Measurements from ENCODE around the gene ERP27. TPM values are rescaled to one million over a fixed set of nuclear protein-coding genes. Genes with fewer than 3 reads are reported as not detected.

Gene ERP27
- total RNA-seq, 1 experiment from 2014 or later, result not detected

DNA sequence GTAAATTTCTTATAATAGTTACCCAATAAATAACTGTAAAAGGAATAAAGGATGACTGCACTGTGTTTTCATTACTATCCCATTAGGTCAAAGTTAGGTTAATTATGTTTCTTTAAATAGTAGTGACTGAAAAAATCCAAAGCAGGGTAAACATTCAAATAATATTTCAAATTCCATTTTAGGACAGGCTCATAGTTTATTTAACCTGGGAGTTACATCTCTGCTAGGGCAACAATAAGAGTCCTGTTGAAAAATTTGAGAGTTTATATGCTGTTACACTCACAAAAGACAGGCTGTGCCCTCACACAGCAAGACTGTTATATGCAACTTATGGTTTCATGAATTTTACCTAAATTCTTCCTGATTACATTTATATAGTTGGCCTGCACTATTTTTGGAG is 8.0 kb downstream of the ERP27 start:
- Mint-ChIP-seq H3K27me3 (ENCODE audit: low read depth) (no peaks in the 10 kb centered on the region), H3K36me3 (no peaks in the 10 kb centered on the region), H3K4me3 (no peak overlapping the region), H3K27ac (no peak overlapping the region), H3K9me3 (no peaks in the 10 kb centered on the region), H3K4me1 (peaks cover 19% of the 10 kb centered on the region)
- TF ChIP-seq GTF2I (CRISPR knock-in tag; conservative IDR thresholded peaks at IDR 0.05) (no peak), ETV6 (CRISPR knock-in tag; IDR thresholded peaks at IDR 0.05) (no peak), ZNF425 (CRISPR knock-in tag; conservative IDR thresholded peaks at IDR 0.05) (no peak), JAZF1 (CRISPR knock-in tag; IDR thresholded peaks at IDR 0.05) (no peak), NFE2L1 (CRISPR knock-in tag; IDR thresholded peaks at IDR 0.05) (no peak), FOXP4 (CRISPR knock-in tag; IDR thresholded peaks at IDR 0.05) (no peak), ZBTB43 (CRISPR knock-in tag; IDR thresholded peaks at IDR 0.05) (no peak)
- TF ChIP-seq, protein P1, sequence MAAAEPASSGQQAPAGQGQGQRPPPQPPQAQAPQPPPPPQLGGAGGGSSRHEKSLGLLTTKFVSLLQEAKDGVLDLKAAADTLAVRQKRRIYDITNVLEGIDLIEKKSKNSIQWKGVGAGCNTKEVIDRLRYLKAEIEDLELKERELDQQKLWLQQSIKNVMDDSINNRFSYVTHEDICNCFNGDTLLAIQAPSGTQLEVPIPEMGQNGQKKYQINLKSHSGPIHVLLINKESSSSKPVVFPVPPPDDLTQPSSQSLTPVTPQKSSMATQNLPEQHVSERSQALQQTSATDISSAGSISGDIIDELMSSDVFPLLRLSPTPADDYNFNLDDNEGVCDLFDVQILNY (CRISPR knock-in tag; IDR thresholded peaks at IDR 0.05), result no peak
- POLR2A ChIA-PET, result no interaction called here
- CTCF ChIA-PET, result no interaction called here
- no peak for ATAC-seq
- DNase-seq (ENCODE audit: low spot score), result no peak

- TF ChIP-seq, protein P2, sequence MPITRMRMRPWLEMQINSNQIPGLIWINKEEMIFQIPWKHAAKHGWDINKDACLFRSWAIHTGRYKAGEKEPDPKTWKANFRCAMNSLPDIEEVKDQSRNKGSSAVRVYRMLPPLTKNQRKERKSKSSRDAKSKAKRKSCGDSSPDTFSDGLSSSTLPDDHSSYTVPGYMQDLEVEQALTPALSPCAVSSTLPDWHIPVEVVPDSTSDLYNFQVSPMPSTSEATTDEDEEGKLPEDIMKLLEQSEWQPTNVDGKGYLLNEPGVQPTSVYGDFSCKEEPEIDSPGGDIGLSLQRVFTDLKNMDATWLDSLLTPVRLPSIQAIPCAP (CRISPR knock-in tag; IDR thresholded peaks at IDR 0.05), result no peak
- TF ChIP-seq, protein P3, sequence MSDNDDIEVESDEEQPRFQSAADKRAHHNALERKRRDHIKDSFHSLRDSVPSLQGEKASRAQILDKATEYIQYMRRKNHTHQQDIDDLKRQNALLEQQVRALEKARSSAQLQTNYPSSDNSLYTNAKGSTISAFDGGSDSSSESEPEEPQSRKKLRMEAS (CRISPR knock-in tag; IDR thresholded peaks at IDR 0.05), result no peak
- TF ChIP-seq ZNF138 (CRISPR knock-in tag; conservative IDR thresholded peaks at IDR 0.05) (no peak), ZNF512 (CRISPR knock-in tag; IDR thresholded peaks at IDR 0.05; ENCODE audit: borderline replicate concordance) (no peak), IRF2 (CRISPR knock-in tag; IDR thresholded peaks at IDR 0.05; ENCODE audit: borderline replicate concordance, low read depth) (no peak), FOXJ3 (CRISPR knock-in tag; IDR thresholded peaks at IDR 0.05; ENCODE audit: borderline replicate concordance) (no peak), NFATC4 (CRISPR knock-in tag; IDR thresholded peaks at IDR 0.05) (no peak), ATF1 (CRISPR knock-in tag; IDR thresholded peaks at IDR 0.05) (no peak), CREM (CRISPR knock-in tag; IDR thresholded peaks at IDR 0.05) (no peak), ETV6 (CRISPR knock-in tag; IDR thresholded peaks at IDR 0.05) (no peak)
- TF ChIP-seq, protein P4, sequence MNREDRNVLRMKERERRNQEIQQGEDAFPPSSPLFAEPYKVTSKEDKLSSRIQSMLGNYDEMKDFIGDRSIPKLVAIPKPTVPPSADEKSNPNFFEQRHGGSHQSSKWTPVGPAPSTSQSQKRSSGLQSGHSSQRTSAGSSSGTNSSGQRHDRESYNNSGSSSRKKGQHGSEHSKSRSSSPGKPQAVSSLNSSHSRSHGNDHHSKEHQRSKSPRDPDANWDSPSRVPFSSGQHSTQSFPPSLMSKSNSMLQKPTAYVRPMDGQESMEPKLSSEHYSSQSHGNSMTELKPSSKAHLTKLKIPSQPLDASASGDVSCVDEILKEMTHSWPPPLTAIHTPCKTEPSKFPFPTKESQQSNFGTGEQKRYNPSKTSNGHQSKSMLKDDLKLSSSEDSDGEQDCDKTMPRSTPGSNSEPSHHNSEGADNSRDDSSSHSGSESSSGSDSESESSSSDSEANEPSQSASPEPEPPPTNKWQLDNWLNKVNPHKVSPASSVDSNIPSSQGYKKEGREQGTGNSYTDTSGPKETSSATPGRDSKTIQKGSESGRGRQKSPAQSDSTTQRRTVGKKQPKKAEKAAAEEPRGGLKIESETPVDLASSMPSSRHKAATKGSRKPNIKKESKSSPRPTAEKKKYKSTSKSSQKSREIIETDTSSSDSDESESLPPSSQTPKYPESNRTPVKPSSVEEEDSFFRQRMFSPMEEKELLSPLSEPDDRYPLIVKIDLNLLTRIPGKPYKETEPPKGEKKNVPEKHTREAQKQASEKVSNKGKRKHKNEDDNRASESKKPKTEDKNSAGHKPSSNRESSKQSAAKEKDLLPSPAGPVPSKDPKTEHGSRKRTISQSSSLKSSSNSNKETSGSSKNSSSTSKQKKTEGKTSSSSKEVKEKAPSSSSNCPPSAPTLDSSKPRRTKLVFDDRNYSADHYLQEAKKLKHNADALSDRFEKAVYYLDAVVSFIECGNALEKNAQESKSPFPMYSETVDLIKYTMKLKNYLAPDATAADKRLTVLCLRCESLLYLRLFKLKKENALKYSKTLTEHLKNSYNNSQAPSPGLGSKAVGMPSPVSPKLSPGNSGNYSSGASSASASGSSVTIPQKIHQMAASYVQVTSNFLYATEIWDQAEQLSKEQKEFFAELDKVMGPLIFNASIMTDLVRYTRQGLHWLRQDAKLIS (CRISPR knock-in tag; IDR thresholded peaks at IDR 0.05; ENCODE audit: borderline replicate concordance), result no peak
- CTCF ChIA-PET, result interaction anchor here (0.6 to 1.4 kb wide), 3 partner anchors 27 to 292 kb away, joined by 3 to 5 read pairs (median 3); partner anchors contain the start of gene RERG
- ATAC-seq (peak; percentile 87), DNase-seq (ENCODE audit: low spot score) (no peak)
- peak overlapping the region; percentile 64; the same call in 1 of the 2 replicates for H3K27ac Mint-ChIP-seq
- no peaks in the 10 kb centered on the region for H3K9me3 Mint-ChIP-seq
- peaks cover 19% of the 10 kb centered on the region for H3K4me1 Mint-ChIP-seq
- POLR2A ChIA-PET, result interaction anchor here (0.7 kb wide), 1 partner anchor 541 kb away, joined by 3 read pairs; no protein-coding TSS in a partner anchor
- H3K27me3 Mint-ChIP-seq (ENCODE audit: low read depth), result no peaks in the 10 kb centered on the region
- H3K4me3 Mint-ChIP-seq, result peak overlapping the region; percentile 37
- H3K36me3 Mint-ChIP-seq, result no peaks in the 10 kb centered on the region
Measured at GRCh38 chr12:14928931-14929330, 9.4 kb downstream of the ERP27 start.

All from WTC11 (cell line).